Purkinje cell (primary cell): Measurements from ENCODE around the gene NDUFS3. TPM values are rescaled to one million over a fixed set of nuclear protein-coding genes. Genes with fewer than 3 reads are reported as not detected.

Experiments
- polyA plus RNA-seq: library from polyadenylated mRNA; unstranded; fragments of >200 nt; fragmentation: Nextera tagmentation; gene quantifications from 2 replicates; pipeline ENCODE4 v1.2.1, GENCODE V29; 2014

Gene NDUFS3
- 180 and 237 TPM in 2 replicates for polyA plus RNA-seq

GRCh38 chr11:47578524-47579494 is at the start of gene NDUFS3, which contains the start of gene KBTBD4:
Gene NDUFS3, plus strand, starts transcription at chr11:47579074. Its CDS starts 18 bp downstream, at chr11:47579092.
Gene KBTBD4, minus strand, starts transcription at chr11:47578970. Its CDS starts 19 bp downstream, at chr11:47578951.

GRCh38 chr11:47552566-47553405 is 26.1 kb upstream of the NDUFS3 start, which contains the start of gene CELF1:
Gene CELF1, minus strand, starts transcription at chr11:47553132. Its CDS starts 53,609 bp downstream, at chr11:47499523.

GRCh38 chr11:47565340-47566148 is 13.3 kb upstream of the NDUFS3 start, which contains the start of gene PTPMT1:
Gene PTPMT1, plus strand, starts transcription at chr11:47565599. Its CDS starts 24 bp downstream, at chr11:47565623.

GRCh38 chr11:47586098-47586855 is 7.4 kb downstream of the NDUFS3 start, which contains the start of gene FAM180B:
Gene FAM180B, plus strand, starts transcription at chr11:47586678. Its CDS starts 91 bp downstream, at chr11:47586769.

GRCh38 chr11:47593934-47594855 is 15.3 kb downstream of the NDUFS3 start, which contains the start of gene C1QTNF4:
Gene C1QTNF4, minus strand, starts transcription at chr11:47594411. Its CDS starts 3,601 bp downstream, at chr11:47590810.

Other genes with a start within 250 kb of the NDUFS3 start
- gene MYBPC3, start 226.4 kb upstream of the NDUFS3 start, polyA plus RNA-seq = 0.08 TPM in 1 of 2 replicates, not detected in the other
- not detected in 2 replicates for gene SPI1, start 200.5 kb upstream of the NDUFS3 start, polyA plus RNA-seq
- 1.6 and 2.9 TPM in 2 replicates for gene SLC39A13, start 170.5 kb upstream of the NDUFS3 start, polyA plus RNA-seq
- 72.9 and 74.2 TPM in 2 replicates for gene PSMC3, start 152.6 kb upstream of the NDUFS3 start, polyA plus RNA-seq
- gene RAPSN, start 129.9 kb upstream of the NDUFS3 start, polyA plus RNA-seq = not detected in 2 replicates
- gene CELF1, start 25.9 kb upstream of the NDUFS3 start, polyA plus RNA-seq = 36.5 and 38.6 TPM in 2 replicates
- gene PTPMT1, start 13.5 kb upstream of the NDUFS3 start, polyA plus RNA-seq = 30.4 and 60.4 TPM in 2 replicates
- 0.62 and 8.9 TPM in 2 replicates for gene KBTBD4, start 104 bp upstream of the NDUFS3 start, polyA plus RNA-seq
- gene FAM180B, start 7.6 kb downstream of the NDUFS3 start, polyA plus RNA-seq = not detected in 2 replicates
- gene C1QTNF4, start 15.3 kb downstream of the NDUFS3 start, polyA plus RNA-seq = 0.24 TPM in 2 replicates
- 125 and 127 TPM in 2 replicates for gene MTCH2, start 63.5 kb downstream of the NDUFS3 start, polyA plus RNA-seq
- 0.28 and 0.75 TPM in 2 replicates for gene AGBL2, start 136.3 kb downstream of the NDUFS3 start, polyA plus RNA-seq
- gene FNBP4, start 188.3 kb downstream of the NDUFS3 start, polyA plus RNA-seq = 13.8 and 15.5 TPM in 2 replicates